MG63 (cell line): Measurements from ENCODE around the gene KANTR. TPM values are rescaled to one million over a fixed set of nuclear protein-coding genes. Genes with fewer than 3 reads are reported as not detected.
A peak's percentile ranks its signal among the peaks of the same experiment; 100 is the strongest.

Experiments
- DNase-seq: peaks from one replicate; pipeline ENCODE4 v3.0.0-alpha.2; 2020
- H3K27me3 ChIP-seq: fragments of 250-450 bp; sonication (Bioruptor Pico); 2 replicates; pipeline ENCODE4 v1.5.1; 2020; ENCODE audit warnings: mild to moderate bottlenecking, moderate library complexity
- H3K36me3 ChIP-seq: fragments of 250-450 bp; sonication (Bioruptor Pico); 2 replicates; pipeline ENCODE4 v1.5.1; 2020; ENCODE audit warnings: mild to moderate bottlenecking, moderate library complexity
- H3K4me3 ChIP-seq: fragments of 250-450 bp; sonication (Bioruptor Pico); 2 replicates; pipeline ENCODE4 v1.5.1; 2020; ENCODE audit warnings: mild to moderate bottlenecking, moderate library complexity
- H3K9me3 ChIP-seq: fragments of 250-450 bp; sonication (Bioruptor Pico); 2 replicates; pipeline ENCODE4 v1.5.1; 2020; ENCODE audit warnings: mild to moderate bottlenecking, moderate library complexity
- total RNA-seq: library from RNA; depleted of rRNA; stranded (reverse); fragments of >200 nt; shearing (Covaris generic); gene quantifications from 2 replicates; pipeline ENCODE4 v1.2.3, GENCODE V29; 2014; ENCODE audit warnings: low replicate concordance; rRNA removed

The KANTR gene, protein sequence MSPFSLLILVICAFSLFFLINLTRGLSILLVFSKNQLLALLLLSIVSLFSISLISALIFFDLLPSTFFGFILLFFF
- total RNA-seq, result 1.7 and 4.4 TPM in 2 replicates

DNA sequence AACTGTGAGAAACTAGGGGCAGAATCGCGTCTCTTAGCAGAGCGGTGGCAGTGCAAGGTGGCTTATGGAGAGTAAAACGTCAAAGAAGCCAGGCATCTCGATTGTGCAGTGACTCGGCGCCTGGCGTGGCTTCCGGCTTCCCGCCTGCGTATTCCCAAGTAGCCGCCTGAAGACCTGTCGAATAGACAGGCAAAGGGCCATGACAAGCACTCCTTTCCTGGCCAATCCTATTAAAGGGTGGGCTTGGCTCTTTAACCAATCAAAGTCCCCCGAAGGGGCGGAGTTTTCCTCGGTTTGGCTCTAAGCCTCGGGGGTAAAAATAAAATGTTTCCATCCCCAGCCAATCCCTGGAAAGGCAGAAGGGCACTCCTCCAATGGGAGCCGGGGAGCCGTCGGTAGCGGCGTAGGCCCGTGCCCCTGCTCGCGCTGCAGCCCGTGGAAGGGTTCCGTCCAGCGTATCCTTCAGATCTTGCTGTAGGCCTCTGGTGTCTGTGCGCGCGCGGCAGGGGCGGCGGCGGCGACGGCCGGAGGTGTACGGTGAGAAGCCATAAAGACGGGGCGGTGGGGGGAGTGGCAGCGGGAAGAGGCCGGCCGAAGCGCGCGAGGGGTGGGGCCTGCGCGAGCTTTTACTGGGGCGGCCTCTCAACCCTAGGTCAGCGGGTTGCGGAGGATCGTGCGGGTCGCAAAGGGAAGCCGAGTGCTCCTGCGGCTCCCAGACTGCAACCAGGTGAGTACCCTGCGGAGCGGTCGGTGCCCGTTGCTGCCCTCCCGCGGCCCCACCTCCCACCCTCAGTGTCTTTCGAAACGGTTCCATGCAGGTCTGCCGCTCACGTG lies at the start of gene KANTR:
KANTR (plus strand) TSS at position 395 of the 834 bp plus-strand sequence. CDS start 30,131 bp downstream, outside the sequence.
- DNase-seq, result peak; percentile 88
- Histone ChIP-seq H3K9me3 (no peaks in the 10 kb centered on the region), H3K27me3 (no peaks in the 10 kb centered on the region), H3K36me3 (no peaks in the 10 kb centered on the region; the same call in 1 of the 2 replicates), H3K4me3 (peak within 1 kb of the TSS; percentile 72)

GRCh38 chrX:53044995-53045394 lies 48.9 kb upstream of the KANTR start:
- Histone ChIP-seq H3K9me3 (no peaks in the 10 kb centered on the region), H3K27me3 (no peaks in the 10 kb centered on the region), H3K36me3 (no peaks in the 10 kb centered on the region), H3K4me3 (no peak overlapping the region)
- no peak for DNase-seq

GRCh38 chrX:53047228-53047627 lies 46.7 kb upstream of the KANTR start:
- peak; percentile 5 for DNase-seq
- H3K36me3 ChIP-seq, result no peaks in the 10 kb centered on the region
- H3K27me3 ChIP-seq, result no peaks in the 10 kb centered on the region

DNA sequence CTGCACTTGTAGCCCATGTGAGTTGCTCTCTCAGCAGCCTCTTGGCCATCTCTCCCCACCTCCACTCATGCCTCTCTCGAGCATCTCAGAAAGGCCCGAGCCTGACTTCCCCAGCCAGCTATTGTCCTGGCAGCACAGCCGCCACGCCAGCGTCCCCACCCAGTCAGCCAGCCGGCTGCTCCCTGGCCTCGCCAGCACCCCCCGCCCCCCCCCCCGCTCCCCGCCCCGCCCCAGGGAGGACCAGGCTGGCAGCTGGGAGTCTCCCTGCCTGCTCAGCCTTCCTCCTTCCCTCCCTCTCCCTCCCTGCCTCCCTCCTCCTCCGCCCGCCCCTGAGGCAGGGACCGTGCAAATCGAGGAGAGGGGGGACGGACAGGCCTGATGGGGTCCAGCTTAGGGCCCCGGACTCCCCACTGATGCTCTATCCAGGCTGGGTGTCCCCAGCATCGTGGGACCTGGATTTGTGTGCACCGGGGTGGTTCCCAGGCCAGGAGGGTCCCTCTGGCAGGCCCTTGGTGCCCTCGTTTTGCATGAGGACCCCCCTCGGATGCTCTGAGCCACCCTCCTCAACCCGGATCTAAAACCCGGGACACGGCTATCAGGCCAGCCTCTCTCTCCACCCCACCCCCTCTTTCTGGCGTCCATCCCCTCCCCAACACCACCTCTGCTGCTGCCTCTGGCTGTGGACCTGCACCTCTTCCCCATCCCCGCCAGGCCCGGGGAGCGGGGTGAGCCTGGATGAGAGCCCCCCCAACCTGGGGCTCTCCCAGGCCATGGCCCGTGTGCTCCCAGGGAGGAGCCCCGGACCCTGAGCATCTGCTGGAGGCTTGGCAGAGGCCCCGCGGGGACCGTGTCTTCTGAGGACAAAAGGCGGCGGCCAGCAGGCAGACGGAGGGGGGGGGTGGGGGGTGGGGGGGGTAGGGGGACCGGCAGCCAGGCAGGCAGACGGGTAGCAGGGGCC lies 45.5 kb upstream of the KANTR start, which contains the start of gene GPR173:
GPR173 (plus strand) TSS at position 621 of the 958 bp plus-strand sequence. CDS start 27,833 bp downstream, outside the sequence.
- H3K27me3 ChIP-seq, result no peaks in the 10 kb centered on the region
- H3K9me3 ChIP-seq, result no peaks in the 10 kb centered on the region
- no peaks in the 10 kb centered on the region for H3K36me3 ChIP-seq
- H3K4me3 ChIP-seq, result peak within 1 kb of the TSS; percentile 54
- peak; percentile 73 for DNase-seq

More at GRCh38 chrX:53047228-53047627, 46.7 kb upstream of the KANTR start:
- Histone ChIP-seq H3K4me3 (no peak overlapping the region), H3K9me3 (no peaks in the 10 kb centered on the region)

DNA sequence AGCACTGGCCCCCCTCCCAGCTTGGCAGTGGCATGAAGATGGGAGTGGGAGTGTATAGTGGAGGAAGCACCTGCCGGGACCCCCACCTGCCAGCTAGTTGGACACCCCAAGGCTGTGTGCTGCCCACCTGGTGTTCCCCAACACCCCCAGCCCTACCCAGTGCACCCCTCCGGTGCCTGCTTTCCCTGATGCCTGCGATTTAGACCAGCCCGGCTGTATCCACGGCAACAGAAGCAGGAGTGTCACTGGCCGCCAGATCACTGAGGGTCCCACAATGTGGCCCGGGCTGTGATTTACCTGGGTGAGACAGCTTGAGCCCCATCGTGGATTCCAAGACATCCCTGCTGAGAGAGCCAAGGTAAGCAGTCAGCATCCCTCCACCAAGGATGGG lies 44.8 kb upstream of the KANTR start:
- Histone ChIP-seq H3K9me3 (no peaks in the 10 kb centered on the region), H3K36me3 (no peaks in the 10 kb centered on the region), H3K4me3 (peak overlapping the region; percentile 54), H3K27me3 (no peaks in the 10 kb centered on the region)
- no peak for DNase-seq

GRCh38 chrX:53050841-53051240 lies 43.1 kb upstream of the KANTR start:
- peak; percentile 32 for DNase-seq
- H3K9me3 ChIP-seq, result no peaks in the 10 kb centered on the region
- no peaks in the 10 kb centered on the region for H3K27me3 ChIP-seq
- no peaks in the 10 kb centered on the region for H3K36me3 ChIP-seq
- H3K4me3 ChIP-seq, result no peak overlapping the region

GRCh38 chrX:53055244-53055849 lies 38.6 kb upstream of the KANTR start:
- Histone ChIP-seq H3K27me3 (no peaks in the 10 kb centered on the region), H3K9me3 (no peaks in the 10 kb centered on the region)
- no peak for DNase-seq

DNA sequence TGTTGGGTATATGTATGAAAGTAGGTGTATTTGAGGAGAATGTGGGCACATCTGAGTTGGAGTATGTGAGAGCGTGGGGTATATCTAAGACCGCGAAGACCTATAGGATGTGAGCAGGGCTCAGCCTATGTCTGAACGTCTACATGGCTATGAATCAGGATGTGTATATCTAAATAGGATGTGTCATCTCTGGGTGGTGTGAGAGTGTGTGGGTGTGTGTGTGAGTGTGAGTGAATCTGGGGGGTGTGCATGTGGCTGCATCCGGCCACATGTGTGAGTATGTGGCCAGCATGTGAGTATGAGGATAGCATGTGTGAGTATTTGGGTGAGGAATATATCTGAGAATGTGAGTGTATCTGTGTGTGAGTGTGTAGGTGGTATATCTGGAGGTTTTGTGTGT lies 37.6 kb upstream of the KANTR start:
- no peak for DNase-seq
- H3K4me3 ChIP-seq, result no peak overlapping the region
- H3K27me3 ChIP-seq, result no peaks in the 10 kb centered on the region
- no peaks in the 10 kb centered on the region for H3K9me3 ChIP-seq
- no peaks in the 10 kb centered on the region for H3K36me3 ChIP-seq

More at GRCh38 chrX:53055244-53055849, 38.6 kb upstream of the KANTR start:
- no peaks in the 10 kb centered on the region for H3K36me3 ChIP-seq
- no peak overlapping the region for H3K4me3 ChIP-seq

DNA sequence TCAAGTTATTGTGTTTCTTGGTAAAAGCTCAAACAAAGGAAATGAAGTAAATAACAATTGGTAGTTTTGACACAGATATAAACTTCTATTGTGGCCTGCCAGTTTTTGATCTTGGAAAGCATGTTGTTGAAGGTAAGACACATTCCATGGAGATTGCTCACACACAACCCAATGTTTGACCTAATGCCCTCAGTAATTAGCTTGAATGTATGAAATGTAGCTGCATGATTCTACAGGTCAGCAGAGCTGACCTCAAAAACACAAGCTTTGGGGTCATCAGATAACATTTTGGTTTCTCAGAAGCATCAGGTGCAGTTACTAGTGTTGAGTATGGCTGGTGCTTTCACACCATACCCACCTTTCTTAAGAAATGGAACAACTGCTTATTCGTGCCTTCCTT lies 28.8 kb upstream of the KANTR start:
- Histone ChIP-seq H3K4me3 (no peak overlapping the region), H3K9me3 (no peaks in the 10 kb centered on the region), H3K36me3 (no peaks in the 10 kb centered on the region), H3K27me3 (no peaks in the 10 kb centered on the region)
- DNase-seq, result no peak

GRCh38 chrX:53071064-53071463 lies 22.9 kb upstream of the KANTR start:
- H3K27me3 ChIP-seq, result no peaks in the 10 kb centered on the region

GRCh38 chrX:53071604-53072417 lies 22.1 kb upstream of the KANTR start:
- H3K4me3 ChIP-seq, result peak overlapping the region; percentile 41
- H3K36me3 ChIP-seq, result no peaks in the 10 kb centered on the region
- H3K9me3 ChIP-seq, result no peaks in the 10 kb centered on the region
- no peaks in the 10 kb centered on the region for H3K27me3 ChIP-seq
- peak; percentile 27 for DNase-seq

More at GRCh38 chrX:53071064-53071463, 22.9 kb upstream of the KANTR start:
- Histone ChIP-seq H3K36me3 (no peaks in the 10 kb centered on the region), H3K4me3 (no peak overlapping the region), H3K9me3 (no peaks in the 10 kb centered on the region)
- no peak for DNase-seq

GRCh38 chrX:53072418-53073114 lies 21.4 kb upstream of the KANTR start:
- Histone ChIP-seq H3K9me3 (no peaks in the 10 kb centered on the region), H3K36me3 (no peaks in the 10 kb centered on the region), H3K4me3 (no peak overlapping the region), H3K27me3 (no peaks in the 10 kb centered on the region)
- DNase-seq, result no peak

DNA sequence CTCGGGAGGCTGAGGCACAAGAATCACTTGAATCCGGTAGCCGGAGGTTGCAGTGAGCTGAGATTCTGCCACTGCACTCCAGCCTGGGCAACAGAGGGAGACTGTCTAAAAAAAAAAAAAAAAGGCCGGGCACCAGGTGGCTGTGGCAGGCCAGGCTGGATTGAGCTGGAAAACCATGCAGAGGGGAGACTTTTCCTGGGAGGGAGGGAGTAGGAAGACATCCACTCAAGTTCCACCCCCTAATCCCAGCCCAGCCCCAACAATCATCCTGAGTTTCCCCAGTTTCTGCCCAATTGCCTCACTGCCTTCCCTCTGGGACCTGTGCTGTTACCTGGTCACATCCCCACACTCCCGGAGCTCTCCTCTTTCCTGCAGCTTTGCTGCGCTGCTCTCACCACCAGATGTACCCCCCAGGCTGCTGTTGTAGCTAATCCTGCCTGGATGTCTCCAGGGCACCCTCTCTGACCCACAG lies 20.8 kb upstream of the KANTR start:
- H3K27me3 ChIP-seq, result no peaks in the 10 kb centered on the region
- H3K9me3 ChIP-seq, result no peaks in the 10 kb centered on the region
- DNase-seq, result no peak
- H3K4me3 ChIP-seq, result no peak overlapping the region
- H3K36me3 ChIP-seq, result no peaks in the 10 kb centered on the region

GRCh38 chrX:53075011-53075410 lies 18.9 kb upstream of the KANTR start:
- Histone ChIP-seq H3K36me3 (no peaks in the 10 kb centered on the region), H3K4me3 (no peak overlapping the region), H3K27me3 (no peaks in the 10 kb centered on the region), H3K9me3 (no peaks in the 10 kb centered on the region)
- DNase-seq, result no peak

- no peak for DNase-seq
- Histone ChIP-seq H3K9me3 (no peaks in the 10 kb centered on the region), H3K27me3 (no peaks in the 10 kb centered on the region), H3K4me3 (no peak overlapping the region), H3K36me3 (no peaks in the 10 kb centered on the region)
Measured at GRCh38 chrX:53076671-53077070, 17.3 kb upstream of the KANTR start.
